Peyer's patch (tissue), 4 donors: ENCODE measurements around the gene GRM3.

Experiments used
- POLR2A ChIP-seq, 2 donors: fragments of 450-650 bp; IDR thresholded peaks; one replicate each; pipeline ENCODE4 v1.5.1; 2017; ENCODE audit warnings: antibody characterized with exemption in 2 of 2, mild to moderate bottlenecking in 2 of 2, moderate library complexity in 2 of 2
- TF ChIP-seq, protein P1 (sequence below), 6 experiments: fragments of 450-650 bp in 4 of 6; fragments of 200-600 bp in 2 of 6; sonication (generic) in 1 of 6; IDR thresholded peaks; one replicate each; pipeline ENCODE4 v1.5.1; 2017 to 2019; ENCODE audit warnings: antibody characterized with exemption in 6 of 6, mild to moderate bottlenecking in 3 of 6, moderate library complexity in 1 of 6

DNA sequence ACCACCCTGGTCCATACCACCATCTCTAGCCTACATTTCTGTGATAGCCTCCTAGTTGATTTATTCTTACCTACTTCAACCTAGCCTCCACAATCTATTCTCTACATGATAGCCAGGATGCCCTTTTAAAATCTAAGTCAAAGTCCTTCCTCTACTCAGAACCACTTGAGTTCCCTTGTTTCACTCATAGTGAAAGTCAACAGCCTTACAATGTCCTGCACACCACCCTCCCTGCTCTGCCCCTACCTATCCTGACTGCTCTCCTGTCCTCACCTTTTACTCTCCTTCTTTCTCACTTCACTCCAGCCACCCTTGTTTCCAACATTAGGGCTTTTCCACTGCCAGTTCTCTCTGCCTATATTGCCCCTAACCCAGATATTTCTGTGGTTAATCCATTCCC, 146.7 kb downstream of the GRM3 start:
- TF ChIP-seq, protein P1, sequence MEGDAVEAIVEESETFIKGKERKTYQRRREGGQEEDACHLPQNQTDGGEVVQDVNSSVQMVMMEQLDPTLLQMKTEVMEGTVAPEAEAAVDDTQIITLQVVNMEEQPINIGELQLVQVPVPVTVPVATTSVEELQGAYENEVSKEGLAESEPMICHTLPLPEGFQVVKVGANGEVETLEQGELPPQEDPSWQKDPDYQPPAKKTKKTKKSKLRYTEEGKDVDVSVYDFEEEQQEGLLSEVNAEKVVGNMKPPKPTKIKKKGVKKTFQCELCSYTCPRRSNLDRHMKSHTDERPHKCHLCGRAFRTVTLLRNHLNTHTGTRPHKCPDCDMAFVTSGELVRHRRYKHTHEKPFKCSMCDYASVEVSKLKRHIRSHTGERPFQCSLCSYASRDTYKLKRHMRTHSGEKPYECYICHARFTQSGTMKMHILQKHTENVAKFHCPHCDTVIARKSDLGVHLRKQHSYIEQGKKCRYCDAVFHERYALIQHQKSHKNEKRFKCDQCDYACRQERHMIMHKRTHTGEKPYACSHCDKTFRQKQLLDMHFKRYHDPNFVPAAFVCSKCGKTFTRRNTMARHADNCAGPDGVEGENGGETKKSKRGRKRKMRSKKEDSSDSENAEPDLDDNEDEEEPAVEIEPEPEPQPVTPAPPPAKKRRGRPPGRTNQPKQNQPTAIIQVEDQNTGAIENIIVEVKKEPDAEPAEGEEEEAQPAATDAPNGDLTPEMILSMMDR (IDR thresholded peaks at IDR 0.05) = no peak
- no peak for TF ChIP-seq POLR2A (IDR thresholded peaks at IDR 0.05)
